Gastrocnemius medialis (tissue), 4 donors: ENCODE results near the gene HMGA1. TPM values are rescaled to one million over a fixed set of nuclear protein-coding genes. Genes with fewer than 3 reads are reported as not detected.

ENCODE experiments used
- ATAC-seq, 2 donors: fragments of 150-250 bp; one replicate each; pipeline ENCODE4 v1.9.1; 2016
- DNase-seq, 2 donors: peaks; one replicate each; pipeline ENCODE4 v3.0.0-alpha.2; 2019
- H3K27ac ChIP-seq, 4 donors: fragments of 200-600 bp; sonication (generic); 1 replicate in 1 of 4; 2 replicates in 3 of 4; pipeline ENCODE4 v1.5.1; 2016 to 2018; ENCODE audit warnings: mild to moderate bottlenecking in 2 of 4, moderate library complexity in 1 of 4
- H3K27me3 ChIP-seq, 3 donors: fragments of 200-600 bp; sonication (generic) in 2 of 3; 1 replicate in 1 of 3; 2 replicates in 2 of 3; pipeline versions ENCODE4 v1.5.1 to v1.6.0; 2016 to 2019; ENCODE audit warnings: mild to moderate bottlenecking in 1 of 3, moderate library complexity in 1 of 3
- H3K36me3 ChIP-seq, 2 donors: fragments of 200-600 bp; sonication (generic) in 1 of 2; one replicate each; pipeline ENCODE4 v1.5.1; 2017 to 2018
- H3K4me1 ChIP-seq, 2 donors: fragments of 200-600 bp; sonication (generic) in 1 of 2; one replicate each; pipeline ENCODE4 v1.5.1; 2016 to 2017; ENCODE audit warnings: mild to moderate bottlenecking in 2 of 2
- H3K4me3 ChIP-seq, 4 donors: fragments of 200-600 bp; sonication (generic) in 3 of 4; 1 replicate in 1 of 4; 2 replicates in 3 of 4; pipeline ENCODE4 v1.5.1; 2016 to 2019; ENCODE audit warnings: mild to moderate bottlenecking in 2 of 4
- H3K9me3 ChIP-seq, 3 donors: fragments of 200-600 bp; sonication (generic) in 2 of 3; 1 replicate in 1 of 3; 2 replicates in 2 of 3; pipeline ENCODE4 v1.5.1; 2016 to 2019
- CTCF ChIP-seq, 5 experiments: fragments of 450-650 bp in 3 of 5; fragments of 200-600 bp in 2 of 5; sonication (generic) in 2 of 5; IDR thresholded peaks in 4 of 5; conservative IDR thresholded peaks in 1 of 5; 1 replicate in 4 of 5; 2 replicates in 1 of 5; pipeline ENCODE4 v1.5.1; 2016 to 2019; ENCODE audit warnings: antibody characterized with exemption in 5 of 5, mild to moderate bottlenecking in 3 of 5, moderate library complexity in 3 of 5
- POLR2A ChIP-seq, 2 donors: fragments of 450-650 bp; IDR thresholded peaks; one replicate each; pipeline ENCODE4 v1.6.1; 2017; ENCODE audit warnings: antibody characterized with exemption in 2 of 2, mild to moderate bottlenecking in 2 of 2, moderate library complexity in 2 of 2
- in situ Hi-C, 4 donors: fragments of 200-750 bp; cut with MboI; loops; one replicate each; pipeline versions ENCODE4 v1.15.0 to v1.8.0; 2017; ENCODE audit warnings: low sequenced_read_pairs in 4 of 4
- intact Hi-C: fragments of 100-400 bp; cut with DNase I; formaldehyde crosslinking; loops from one replicate; pipeline ENCODE4 v1.15.1; 2023; ENCODE audit warnings: low total_unique reads
- total RNA-seq, 4 donors: library from RNA; depleted of rRNA; stranded (reverse); fragments of >200 nt; gene quantifications; one replicate each; pipeline versions ENCODE4 v1.1.0 to v1.2.3, GENCODE V29; 2016

HMGA1 gene
- total RNA-seq, 4 donors from 2014 or later: 74.1 to 163 (median 154) TPM

- ATAC-seq (no peak), DNase-seq (no peak)
- H3K4me1 ChIP-seq: no peaks in the 10 kb centered on the region
- H3K9me3 ChIP-seq: no peaks in the 10 kb centered on the region
- no peak overlapping the region for H3K4me3 ChIP-seq
- H3K27me3 ChIP-seq: no peaks in the 10 kb centered on the region
- no peak overlapping the region for H3K27ac ChIP-seq
- no peak for TF ChIP-seq POLR2A (IDR thresholded peaks at IDR 0.05)
- TF ChIP-seq CTCF (IDR thresholded peaks at IDR 0.05 in 4 of 5, conservative IDR thresholded peaks at IDR 0.05 in 1 of 5): no peak
- in situ Hi-C loops (loop anchor here in 1 of 4 donors (25.0 kb wide), 1 partner anchor 406 kb away; no protein-coding TSS in a partner anchor), intact Hi-C loops (no loop called here)
- no peaks in the 10 kb centered on the region for H3K36me3 ChIP-seq
These were observed 30.8 kb upstream of the HMGA1 start for GRCh38 chr6:34205916-34206315.

GRCh38 chr6:34206726-34207125, 29.9 kb upstream of the HMGA1 start:
- Histone ChIP-seq H3K9me3 (no peaks in the 10 kb centered on the region), H3K4me3 (no peak overlapping the region), H3K36me3 (no peaks in the 10 kb centered on the region), H3K27ac (no peak overlapping the region), H3K4me1 (no peaks in the 10 kb centered on the region), H3K27me3 (no peaks in the 10 kb centered on the region)
- DNase-seq (no peak), ATAC-seq (no peak)
- in situ Hi-C loops: loop anchor here in 1 of 4 donors (25.0 kb wide), 1 partner anchor 406 kb away; no protein-coding TSS in a partner anchor
- TF ChIP-seq POLR2A (IDR thresholded peaks at IDR 0.05) (no peak), CTCF (IDR thresholded peaks at IDR 0.05 in 4 of 5, conservative IDR thresholded peaks at IDR 0.05 in 1 of 5) (no peak)
- intact Hi-C loops: no loop called here

GRCh38 chr6:34207695-34208443, 28.8 kb upstream of the HMGA1 start:
- Histone ChIP-seq H3K27me3 (no peaks in the 10 kb centered on the region), H3K27ac (no peak overlapping the region), H3K9me3 (no peaks in the 10 kb centered on the region), H3K4me1 (no peaks in the 10 kb centered on the region), H3K36me3 (no peaks in the 10 kb centered on the region), H3K4me3 (no peak overlapping the region)
- ATAC-seq (no peak), DNase-seq (no peak)
- in situ Hi-C loops (loop anchor here in 1 of 4 donors (25.0 kb wide), 1 partner anchor 404 kb away; no protein-coding TSS in a partner anchor), intact Hi-C loops (no loop called here)
- TF ChIP-seq CTCF (IDR thresholded peaks at IDR 0.05 in 4 of 5, conservative IDR thresholded peaks at IDR 0.05 in 1 of 5): no peak
- TF ChIP-seq POLR2A (IDR thresholded peaks at IDR 0.05): no peak

DNA sequence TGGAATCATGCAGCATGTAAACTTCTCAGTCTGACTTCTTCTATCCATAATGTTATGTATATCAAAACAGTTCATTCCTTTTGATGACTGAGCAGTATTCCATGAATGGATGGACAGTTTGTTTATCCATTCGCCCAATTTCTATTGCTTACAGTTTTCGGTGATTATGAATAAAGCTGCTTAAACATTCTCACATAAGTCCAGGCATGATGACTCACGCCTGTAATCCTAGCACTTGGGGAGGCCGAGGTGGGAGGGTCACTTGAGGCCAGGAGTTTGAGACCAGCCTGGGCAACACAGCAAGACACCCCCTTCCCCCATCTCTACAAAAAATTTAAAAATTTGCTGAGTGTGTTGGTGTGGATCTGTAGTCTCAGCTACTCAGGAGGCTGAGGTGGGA, 22.9 kb upstream of the HMGA1 start:
- Histone ChIP-seq H3K27ac (no peak overlapping the region), H3K36me3 (no peaks in the 10 kb centered on the region), H3K4me3 (no peak overlapping the region), H3K4me1 (no peaks in the 10 kb centered on the region), H3K9me3 (no peaks in the 10 kb centered on the region), H3K27me3 (no peaks in the 10 kb centered on the region)
- in situ Hi-C loops (loop anchor here in 1 of 4 donors (25.0 kb wide), 1 partner anchor 399 kb away; no protein-coding TSS in a partner anchor), intact Hi-C loops (no loop called here)
- ATAC-seq (no peak), DNase-seq (no peak)
- TF ChIP-seq POLR2A (IDR thresholded peaks at IDR 0.05) (no peak), CTCF (IDR thresholded peaks at IDR 0.05 in 4 of 5, conservative IDR thresholded peaks at IDR 0.05 in 1 of 5) (no peak)
